Spleen (tissue), 11 donors: ENCODE data around the gene DLX1. TPM values are rescaled to one million over a fixed set of nuclear protein-coding genes. Genes with fewer than 3 reads are reported as not detected.
A peak's percentile ranks its signal among the peaks of the same experiment; 100 is the strongest.

Experiments
- DNase-seq: peaks from one replicate; pipeline ENCODE4 v3.0.0-alpha.2; 2020
- H3K27ac ChIP-seq, 8 donors: fragments of 200-600 bp; sonication (generic) in 7 of 8; 1 replicate in 4 of 8; 2 replicates in 4 of 8; pipeline versions ENCODE4 v1.5.0 to v1.8.0; 2016 to 2021; ENCODE audit warnings: inconsistent platforms in 4 of 8, mild to moderate bottlenecking in 4 of 8, moderate library complexity in 1 of 8
- H3K27me3 ChIP-seq, 7 donors: fragments of 200-600 bp; sonication (generic) in 6 of 7; replicated peaks in 1 of 7; 1 replicate in 4 of 7; 2 replicates in 3 of 7; pipeline versions ENCODE4 v1.5.0 to v1.8.0; 2016 to 2021; ENCODE audit warnings: inconsistent platforms in 3 of 7, mild to moderate bottlenecking in 1 of 7
- H3K36me3 ChIP-seq, 6 donors: fragments of 200-600 bp; sonication (generic) in 5 of 6; 1 replicate in 4 of 6; 2 replicates in 2 of 6; pipeline versions ENCODE4 v1.5.0 to v1.8.0; 2016 to 2021; ENCODE audit warnings: inconsistent platforms in 2 of 6
- H3K4me1 ChIP-seq, 6 donors: fragments of 200-600 bp; sonication (generic) in 5 of 6; 1 replicate in 3 of 6; 2 replicates in 3 of 6; pipeline versions ENCODE4 v1.5.0 to v1.8.0; 2016 to 2021; ENCODE audit warnings: inconsistent platforms in 3 of 6
- H3K4me3 ChIP-seq, 8 donors: fragments of 200-600 bp; sonication (generic) in 7 of 8; 1 replicate in 4 of 8; 2 replicates in 4 of 8; pipeline versions ENCODE4 v1.5.0 to v1.8.0; 2016 to 2021; ENCODE audit warnings: inconsistent platforms in 4 of 8, mild to moderate bottlenecking in 4 of 8, moderate library complexity in 2 of 8
- H3K9me3 ChIP-seq, 8 donors: fragments of 200-600 bp; sonication (generic) in 7 of 8; 1 replicate in 4 of 8; 2 replicates in 4 of 8; pipeline versions ENCODE4 v1.5.0 to v1.8.0; 2016 to 2021; ENCODE audit warnings: inconsistent platforms in 4 of 8
- POLR2A ChIP-seq, 3 donors: fragments of 450-650 bp; IDR thresholded peaks; one replicate each; pipeline ENCODE4 v1.5.1; 2017; ENCODE audit warnings: antibody characterized with exemption in 3 of 3, mild to moderate bottlenecking in 1 of 3
- POLR2AphosphoS5 ChIP-seq, 3 donors: sonication (generic); formaldehyde crosslinking; IDR thresholded peaks; one replicate each; pipeline ENCODE4 v1.5.1; 2017; ENCODE audit warnings: antibody characterized with exemption in 3 of 3
- WGBS, 5 donors: extraction: QIAGEN DNeasy Blood & Tissue Kit in 3 of 5; methylation state at CpG; one replicate each; pipeline versions ENCODE4 v1.1.5 to v1.1.7; 2013 to 2018; 5-methylcytosine and 5-hydroxymethylcytosine counted together
- intact Hi-C: fragments of 100-400 bp; cut with DNase I; formaldehyde crosslinking; loops from one replicate; pipeline ENCODE4 v1.15.0; 2023; ENCODE audit warnings: low total_unique reads
- polyA plus RNA-seq, 3 donors: library from polyadenylated mRNA; stranded (reverse); fragments of 200-250 nt; gene quantifications; one replicate each; pipeline ENCODE4 v1.2.1, GENCODE V29; 2013
- total RNA-seq, 7 donors: library from RNA; depleted of rRNA in 3 of 7; stranded (reverse); fragments of >200 nt in 3 of 7; fragmentation: NEBNext Ultra II Directional in 4 of 7; extraction: Animal tissue kit (Norgen Biotek cat#: 25700) in 4 of 7; gene quantifications; one replicate each; pipeline versions ENCODE4 v1.1.0 to v1.2.1, GENCODE V29; 2016 to 2021
- TF ChIP-seq, protein P1 (sequence below), 11 experiments: fragments of 200-600 bp in 7 of 11; fragments of 450-650 bp in 4 of 11; sonication (generic) in 4 of 11; IDR thresholded peaks in 8 of 11; conservative IDR thresholded peaks in 3 of 11; 1 replicate in 7 of 11; 2 replicates in 4 of 11; pipeline versions ENCODE4 v1.4.0 to v1.8.0; 2016 to 2021; ENCODE audit warnings: antibody characterized with exemption in 11 of 11, inconsistent platforms in 4 of 11, mild to moderate bottlenecking in 1 of 11
- donor health status: healthy with polysubstance abuse.
- donor health status: DM: no; HTN: no; CAD: no; lungs with moderate emphysema.
- donor health status: DM: no; HTN: no; CAD: no.
- donor health status: Bipolar disorder and iron deficiency.
- donor health status: healthy.
- donor health status: DM: no; HTN: no; CAD: no.
- donor health status: DM: yes; HTN: yes; CAD: no.

The DLX1 gene
- total and polyA plus RNA-seq, 10 donors = 0.16 TPM; not detected in 9

DNA sequence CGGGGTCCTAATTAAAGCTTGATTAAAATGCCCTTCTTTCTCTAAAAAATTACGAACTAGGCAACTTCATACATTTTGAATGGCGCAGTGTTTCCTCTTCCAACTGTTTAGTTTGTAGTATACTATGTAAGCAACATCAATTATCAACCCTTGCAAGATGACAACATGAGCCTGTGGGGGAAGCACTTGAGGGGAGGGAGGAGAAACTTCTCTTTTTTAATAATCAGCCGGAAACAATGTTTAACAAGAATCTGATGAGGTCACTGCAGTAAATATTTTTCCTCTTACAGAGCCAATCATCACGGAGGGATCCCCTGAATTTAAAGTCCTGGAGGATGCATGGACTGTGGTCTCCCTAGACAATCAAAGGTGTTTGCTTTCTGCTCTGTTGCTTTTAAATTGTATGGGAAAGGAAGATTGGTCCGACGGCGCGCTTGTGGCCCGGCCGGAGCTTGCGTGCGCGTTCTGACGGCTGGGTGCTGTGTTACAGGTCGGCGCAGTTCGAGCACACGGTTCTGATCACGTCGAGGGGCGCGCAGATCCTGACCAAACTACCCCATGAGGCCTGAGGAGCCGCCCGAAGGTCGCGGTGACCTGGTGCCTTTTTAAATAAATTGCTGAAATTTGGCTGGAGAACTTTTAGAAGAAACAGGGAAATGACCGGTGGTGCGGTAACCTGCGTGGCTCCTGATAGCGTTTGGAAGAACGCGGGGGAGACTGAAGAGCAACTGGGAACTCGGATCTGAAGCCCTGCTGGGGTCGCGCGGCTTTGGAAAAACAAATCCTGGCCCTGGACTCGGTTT is 5.3 kb upstream of the DLX1 start:
- intact Hi-C loops = no loop called here
- peaks cover 35 to 72% (median 59%) of the 10 kb centered on the region in 7 donors for H3K27me3 ChIP-seq
- H3K27ac ChIP-seq = no peak overlapping the region
- peak overlapping the region in 1 of 8 donors; percentile 37 for H3K4me3 ChIP-seq
- peak; percentile 67 for DNase-seq
- H3K36me3 ChIP-seq = no peaks in the 10 kb centered on the region
- WGBS, 5 donors = 17 to 42% (median 19%) methylated on average over 38 of the region's 38 CpGs
- TF ChIP-seq POLR2AphosphoS5 (IDR thresholded peaks at IDR 0.05) (peak in 1 of 3 donors; percentile 23), POLR2A (IDR thresholded peaks at IDR 0.05) (no peak)
- TF ChIP-seq, protein P1, sequence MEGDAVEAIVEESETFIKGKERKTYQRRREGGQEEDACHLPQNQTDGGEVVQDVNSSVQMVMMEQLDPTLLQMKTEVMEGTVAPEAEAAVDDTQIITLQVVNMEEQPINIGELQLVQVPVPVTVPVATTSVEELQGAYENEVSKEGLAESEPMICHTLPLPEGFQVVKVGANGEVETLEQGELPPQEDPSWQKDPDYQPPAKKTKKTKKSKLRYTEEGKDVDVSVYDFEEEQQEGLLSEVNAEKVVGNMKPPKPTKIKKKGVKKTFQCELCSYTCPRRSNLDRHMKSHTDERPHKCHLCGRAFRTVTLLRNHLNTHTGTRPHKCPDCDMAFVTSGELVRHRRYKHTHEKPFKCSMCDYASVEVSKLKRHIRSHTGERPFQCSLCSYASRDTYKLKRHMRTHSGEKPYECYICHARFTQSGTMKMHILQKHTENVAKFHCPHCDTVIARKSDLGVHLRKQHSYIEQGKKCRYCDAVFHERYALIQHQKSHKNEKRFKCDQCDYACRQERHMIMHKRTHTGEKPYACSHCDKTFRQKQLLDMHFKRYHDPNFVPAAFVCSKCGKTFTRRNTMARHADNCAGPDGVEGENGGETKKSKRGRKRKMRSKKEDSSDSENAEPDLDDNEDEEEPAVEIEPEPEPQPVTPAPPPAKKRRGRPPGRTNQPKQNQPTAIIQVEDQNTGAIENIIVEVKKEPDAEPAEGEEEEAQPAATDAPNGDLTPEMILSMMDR (IDR thresholded peaks at IDR 0.05 in 8 of 11, conservative IDR thresholded peaks at IDR 0.05 in 3 of 11) = no peak
- H3K4me1 ChIP-seq = peaks cover 11 to 47% (median 26%) of the 10 kb centered on the region in 6 donors
- peaks cover 0 to 14% (median 0%) of the 10 kb centered on the region in 8 donors for H3K9me3 ChIP-seq

DNA sequence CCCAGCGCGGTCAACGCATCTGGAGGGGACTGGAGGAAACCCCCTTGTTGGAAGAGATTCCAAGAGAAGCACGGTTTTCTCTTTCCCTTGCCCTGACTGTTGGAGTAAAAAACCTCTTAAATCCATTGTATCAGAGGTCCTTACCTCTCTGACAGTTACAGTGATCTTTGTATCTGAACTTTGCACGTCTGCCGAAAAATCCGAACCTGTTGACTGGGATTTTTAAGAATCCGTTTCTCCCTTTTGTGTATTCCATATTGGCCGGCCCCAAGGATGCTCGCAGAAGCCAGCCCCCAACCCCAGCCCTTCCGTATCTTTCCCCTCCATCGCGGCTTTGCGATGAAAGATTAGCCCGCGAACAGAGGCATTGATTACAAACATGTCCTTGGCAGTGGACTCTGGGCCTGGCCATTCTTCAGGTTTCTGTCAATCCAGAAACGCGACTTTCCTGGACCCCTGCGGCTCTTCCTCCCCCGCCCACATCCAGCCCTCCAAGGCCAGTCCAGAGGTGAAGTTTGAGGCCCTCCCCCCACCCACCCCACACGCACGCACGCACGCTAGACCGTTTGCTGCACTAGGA is 4.6 kb upstream of the DLX1 start:
- peaks cover 0 to 14% (median 0%) of the 10 kb centered on the region in 8 donors for H3K9me3 ChIP-seq
- no peak overlapping the region for H3K4me3 ChIP-seq
- intact Hi-C loops = no loop called here
- no peak for TF ChIP-seq POLR2A (IDR thresholded peaks at IDR 0.05)
- TF ChIP-seq, protein P1 (IDR thresholded peaks at IDR 0.05 in 8 of 11, conservative IDR thresholded peaks at IDR 0.05 in 3 of 11) = no peak
- TF ChIP-seq POLR2AphosphoS5 (IDR thresholded peaks at IDR 0.05) = no peak
- WGBS, 5 donors = 16 to 27% (median 19%) methylated on average over 25 of the region's 25 CpGs
- peaks cover 18 to 54% (median 33%) of the 10 kb centered on the region in 6 donors for H3K4me1 ChIP-seq
- peaks cover 36 to 78% (median 66%) of the 10 kb centered on the region in 7 donors for H3K27me3 ChIP-seq
- no peaks in the 10 kb centered on the region for H3K36me3 ChIP-seq
- no peak overlapping the region for H3K27ac ChIP-seq
- no peak for DNase-seq

DNA sequence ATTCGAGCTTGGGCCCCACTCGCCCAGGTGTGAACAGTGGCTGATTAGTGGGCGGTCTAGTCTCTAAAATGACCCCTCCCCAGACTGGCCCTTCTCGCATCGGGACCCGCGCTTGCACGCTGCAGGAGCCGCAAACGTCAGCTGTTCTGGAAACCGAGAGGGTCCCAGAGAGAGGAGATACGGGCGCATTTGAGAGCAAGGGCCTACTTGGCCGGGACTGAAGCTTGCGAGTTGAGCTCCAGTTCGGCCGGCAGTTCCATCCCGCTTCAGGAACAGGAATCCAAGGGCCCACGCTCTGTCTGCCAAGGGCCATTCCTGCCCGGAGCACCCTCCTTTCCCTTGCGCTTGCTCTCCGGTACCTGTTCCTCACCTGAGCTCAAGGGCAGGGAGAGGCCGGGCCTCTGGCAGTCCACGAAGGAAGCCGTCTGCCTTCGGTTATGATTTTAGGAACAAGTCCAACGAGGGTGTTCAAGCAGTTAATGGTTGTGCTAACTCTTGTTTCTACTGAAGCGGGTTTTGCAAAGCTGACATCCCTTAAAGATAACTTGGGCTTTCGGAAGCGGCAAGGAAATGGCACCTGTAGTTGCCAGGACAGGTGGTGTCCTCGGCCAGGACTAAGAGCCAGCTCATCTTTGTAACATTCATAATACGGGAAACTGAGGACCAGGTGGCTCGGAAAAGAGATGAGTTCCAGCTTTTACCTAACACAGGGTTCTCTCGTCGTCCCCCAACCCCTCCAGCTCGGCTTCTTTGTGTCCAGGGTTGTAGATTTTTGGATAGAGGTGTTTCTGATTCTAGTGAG is 3.9 kb upstream of the DLX1 start:
- TF ChIP-seq POLR2A (IDR thresholded peaks at IDR 0.05) (no peak), POLR2AphosphoS5 (IDR thresholded peaks at IDR 0.05) (no peak)
- TF ChIP-seq, protein P1 (IDR thresholded peaks at IDR 0.05 in 8 of 11, conservative IDR thresholded peaks at IDR 0.05 in 3 of 11) = no peak
- Histone ChIP-seq H3K27me3 (peaks cover 36 to 85% (median 73%) of the 10 kb centered on the region in 7 donors), H3K4me3 (no peak overlapping the region), H3K27ac (no peak overlapping the region), H3K9me3 (peaks cover 0 to 18% (median 0%) of the 10 kb centered on the region in 8 donors), H3K4me1 (peaks cover 18 to 60% (median 40%) of the 10 kb centered on the region in 6 donors), H3K36me3 (no peaks in the 10 kb centered on the region)
- intact Hi-C loops = no loop called here
- no peak for DNase-seq
- 8 to 19% (median 14%) methylated on average over 20 to 36 of the region's 36 CpGs for WGBS, 5 donors
